Measurements from ENCODE around the gene GMNC. TPM values are rescaled to one million over a fixed set of nuclear protein-coding genes. Genes with fewer than 3 reads are reported as not detected.

The GMNC gene
- total RNA-seq, 1 donor: 0.09 TPM

DNA sequence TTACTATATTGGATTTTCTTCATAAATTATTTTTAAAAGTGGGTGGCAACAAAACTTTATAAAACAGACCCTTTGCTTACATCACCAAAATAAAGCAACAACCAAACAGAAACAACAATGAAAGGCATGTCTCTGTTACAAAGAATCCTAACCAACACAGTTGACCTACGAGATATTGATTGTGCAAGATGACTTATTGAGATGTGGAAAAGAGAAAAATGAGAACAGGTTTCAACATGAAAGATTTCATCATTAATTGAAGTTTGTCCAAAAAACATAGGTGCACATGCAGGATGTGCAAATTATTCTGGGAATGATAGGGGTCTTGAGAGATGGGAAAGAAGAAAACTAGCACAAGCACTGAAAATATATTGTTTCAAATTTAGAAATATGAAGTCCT is 9.0 kb downstream of the GMNC start:
- TF ChIP-seq, protein P1, sequence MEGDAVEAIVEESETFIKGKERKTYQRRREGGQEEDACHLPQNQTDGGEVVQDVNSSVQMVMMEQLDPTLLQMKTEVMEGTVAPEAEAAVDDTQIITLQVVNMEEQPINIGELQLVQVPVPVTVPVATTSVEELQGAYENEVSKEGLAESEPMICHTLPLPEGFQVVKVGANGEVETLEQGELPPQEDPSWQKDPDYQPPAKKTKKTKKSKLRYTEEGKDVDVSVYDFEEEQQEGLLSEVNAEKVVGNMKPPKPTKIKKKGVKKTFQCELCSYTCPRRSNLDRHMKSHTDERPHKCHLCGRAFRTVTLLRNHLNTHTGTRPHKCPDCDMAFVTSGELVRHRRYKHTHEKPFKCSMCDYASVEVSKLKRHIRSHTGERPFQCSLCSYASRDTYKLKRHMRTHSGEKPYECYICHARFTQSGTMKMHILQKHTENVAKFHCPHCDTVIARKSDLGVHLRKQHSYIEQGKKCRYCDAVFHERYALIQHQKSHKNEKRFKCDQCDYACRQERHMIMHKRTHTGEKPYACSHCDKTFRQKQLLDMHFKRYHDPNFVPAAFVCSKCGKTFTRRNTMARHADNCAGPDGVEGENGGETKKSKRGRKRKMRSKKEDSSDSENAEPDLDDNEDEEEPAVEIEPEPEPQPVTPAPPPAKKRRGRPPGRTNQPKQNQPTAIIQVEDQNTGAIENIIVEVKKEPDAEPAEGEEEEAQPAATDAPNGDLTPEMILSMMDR (IDR thresholded peaks at IDR 0.05; ENCODE audit: insufficient read depth, low read length): no peak
- no peak overlapping the region for H3K4me3 ChIP-seq (ENCODE audit: low read depth, low read length)
- DNase-seq (ENCODE audit: low read depth): no peak

DNA sequence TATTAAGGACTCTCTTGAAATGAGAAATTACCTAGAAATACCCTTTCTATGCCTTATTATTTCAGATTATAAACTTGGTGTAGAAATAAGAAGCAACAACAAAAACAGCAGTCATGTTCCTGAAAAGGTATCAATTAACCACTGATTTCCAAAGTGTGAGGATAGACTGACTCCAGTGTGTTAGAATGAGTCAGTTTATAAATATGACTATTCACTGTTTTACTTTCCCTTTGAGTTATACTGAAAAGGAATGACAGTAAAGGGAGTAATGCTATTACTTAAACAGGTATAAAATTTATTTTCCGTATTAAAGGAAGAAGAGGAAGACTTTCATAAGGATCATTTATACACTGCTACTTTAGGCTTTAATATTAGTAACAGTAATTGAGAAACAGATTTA is 12.9 kb downstream of the GMNC start:
- DNase-seq (ENCODE audit: low read depth): no peak
- no peak overlapping the region for H3K4me3 ChIP-seq (ENCODE audit: low read depth, low read length)
- TF ChIP-seq, protein P1 (IDR thresholded peaks at IDR 0.05; ENCODE audit: insufficient read depth, low read length): no peak

DNA sequence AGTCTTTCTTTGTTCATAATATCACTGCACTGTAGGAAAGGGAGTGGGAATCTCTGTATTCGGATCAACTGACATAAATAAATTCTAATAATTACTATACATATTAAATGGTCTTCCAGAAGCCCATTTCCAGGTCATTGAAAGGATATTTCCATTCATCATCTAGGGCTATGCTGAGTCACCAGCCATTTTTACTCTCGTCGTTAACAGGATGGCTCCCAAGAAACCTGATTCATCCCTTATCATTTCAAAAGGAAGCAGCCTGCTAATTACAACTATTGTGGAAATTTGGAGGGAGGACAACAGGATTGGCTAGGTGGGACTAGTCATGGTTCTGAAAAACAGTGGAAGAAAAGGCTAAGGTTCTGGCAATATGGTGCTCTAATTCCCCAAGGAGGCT is 13.6 kb downstream of the GMNC start:
- peak; percentile 6 for DNase-seq (ENCODE audit: low read depth)
- TF ChIP-seq, protein P1 (IDR thresholded peaks at IDR 0.05; ENCODE audit: insufficient read depth, low read length): no peak

DNA sequence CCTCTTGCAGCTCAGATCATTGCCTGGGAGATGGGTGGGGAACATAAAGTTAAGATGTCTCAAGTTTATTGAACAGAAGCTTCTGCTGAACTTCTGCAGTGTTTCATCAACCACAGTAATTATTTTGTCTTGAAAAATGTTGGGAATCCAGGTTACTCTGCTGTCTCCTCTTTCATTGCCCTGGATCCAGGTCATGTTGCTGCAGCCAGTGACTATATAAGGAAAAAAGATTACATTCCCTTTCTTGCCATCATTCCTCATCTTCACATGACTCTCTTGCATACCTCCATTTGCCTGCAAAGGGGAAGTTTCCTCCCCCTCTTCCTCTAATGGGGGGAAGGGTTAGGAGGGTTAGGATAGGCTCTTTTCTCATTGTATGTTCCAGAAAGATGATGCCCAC is 15.1 kb downstream of the GMNC start:
- DNase-seq (ENCODE audit: low read depth): no peak
- TF ChIP-seq, protein P1 (IDR thresholded peaks at IDR 0.05; ENCODE audit: insufficient read depth, low read length): no peak
- no peak overlapping the region for H3K4me3 ChIP-seq (ENCODE audit: low read depth, low read length)

More for the DNA sequence above, 13.6 kb downstream of the GMNC start:
- no peak overlapping the region for H3K4me3 ChIP-seq (ENCODE audit: low read depth, low read length)

DNA sequence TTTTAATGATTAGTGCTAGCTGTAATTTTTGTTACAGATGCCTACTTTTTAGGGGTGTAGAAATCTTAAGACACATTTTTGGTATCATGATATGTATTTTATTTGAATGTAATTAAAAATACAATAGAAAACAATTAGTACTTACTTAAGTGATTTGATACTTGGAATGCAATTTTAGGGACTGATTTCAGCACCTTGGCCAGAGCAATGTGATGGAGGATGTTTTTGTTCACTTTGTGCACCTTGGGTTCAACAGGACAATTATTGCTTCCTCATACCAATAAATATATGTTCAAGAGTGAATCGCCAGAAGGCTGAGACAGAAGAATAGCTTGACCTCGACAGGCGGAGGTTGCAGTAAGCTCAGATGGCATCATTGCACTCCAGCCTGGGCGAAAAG is 22.3 kb downstream of the GMNC start:
- TF ChIP-seq, protein P1 (IDR thresholded peaks at IDR 0.05; ENCODE audit: insufficient read depth, low read length): no peak
- H3K4me3 ChIP-seq (ENCODE audit: low read depth, low read length): no peak overlapping the region
- peak; percentile 5 for DNase-seq (ENCODE audit: low read depth)

DNA sequence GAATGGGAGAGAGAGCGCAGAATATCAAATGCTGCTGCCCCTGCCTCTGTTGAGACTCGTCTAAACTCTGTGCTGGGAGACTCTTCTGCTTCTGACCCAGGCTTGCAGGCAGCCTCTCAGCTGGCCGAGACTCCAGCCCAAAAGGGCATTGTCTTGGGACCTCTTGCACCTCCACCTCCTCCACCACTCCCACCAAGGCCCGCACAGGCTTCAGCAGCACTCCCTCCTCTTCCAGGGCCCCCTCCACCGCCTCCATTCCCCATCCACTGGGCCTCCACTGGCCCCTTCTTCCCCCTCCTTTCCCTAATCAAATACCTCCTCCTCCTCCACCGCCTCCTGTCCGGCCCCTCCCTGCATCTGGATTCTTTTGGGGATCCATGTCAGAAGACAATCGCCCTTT is 31.3 kb downstream of the GMNC start:
- TF ChIP-seq, protein P1 (IDR thresholded peaks at IDR 0.05; ENCODE audit: insufficient read depth, low read length): no peak
- DNase-seq (ENCODE audit: low read depth): no peak
- H3K4me3 ChIP-seq (ENCODE audit: low read depth, low read length): no peak overlapping the region

DNA sequence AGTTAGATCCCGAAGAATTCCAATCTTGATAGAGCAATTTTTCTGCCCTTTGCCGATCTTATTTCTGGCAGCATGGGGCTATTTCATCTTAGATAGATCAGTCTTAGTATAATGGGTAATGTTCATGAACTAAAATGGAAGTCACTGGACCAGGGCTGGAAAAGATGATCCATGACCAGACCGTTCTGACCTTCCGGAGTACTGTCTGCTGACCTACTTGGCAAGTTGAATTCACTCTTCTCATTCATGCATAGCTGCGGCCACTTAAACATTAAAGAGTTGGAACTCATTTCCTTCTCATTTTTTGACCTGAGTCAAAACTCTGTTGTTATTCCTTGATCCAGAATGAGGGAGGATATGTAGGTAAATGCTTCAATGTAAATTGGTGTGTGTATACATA is 32.5 kb downstream of the GMNC start:
- DNase-seq (ENCODE audit: low read depth): no peak
- TF ChIP-seq, protein P1 (IDR thresholded peaks at IDR 0.05; ENCODE audit: insufficient read depth, low read length): no peak
- no peak overlapping the region for H3K4me3 ChIP-seq (ENCODE audit: low read depth, low read length)
